ENCODE data around the gene CALU.

- TF ChIP-seq CTCF (IDR thresholded peaks at IDR 0.05) (no peak), EP300 (IDR thresholded peaks at IDR 0.05) (no peak)
Measured at GRCh38 chr7:128755075-128755818, 16.1 kb downstream of the CALU start.
